DMS114 treated with DMSO at 0.1 percent for 48 hours (cell line): ENCODE results near the gene AAMDC.
"Not testable (repeated sequence)": the region's sequence is repeated elsewhere in the genome, so short reads cannot be mapped to it uniquely, and the experiment has no call there.

Experiments
- DNase-seq: peaks from one replicate; lab custom pipeline; 2025; ENCODE audit not compliant: unreplicated experiment; lab: John Stamatoyannopoulos, UW

Gene AAMDC

DNA sequence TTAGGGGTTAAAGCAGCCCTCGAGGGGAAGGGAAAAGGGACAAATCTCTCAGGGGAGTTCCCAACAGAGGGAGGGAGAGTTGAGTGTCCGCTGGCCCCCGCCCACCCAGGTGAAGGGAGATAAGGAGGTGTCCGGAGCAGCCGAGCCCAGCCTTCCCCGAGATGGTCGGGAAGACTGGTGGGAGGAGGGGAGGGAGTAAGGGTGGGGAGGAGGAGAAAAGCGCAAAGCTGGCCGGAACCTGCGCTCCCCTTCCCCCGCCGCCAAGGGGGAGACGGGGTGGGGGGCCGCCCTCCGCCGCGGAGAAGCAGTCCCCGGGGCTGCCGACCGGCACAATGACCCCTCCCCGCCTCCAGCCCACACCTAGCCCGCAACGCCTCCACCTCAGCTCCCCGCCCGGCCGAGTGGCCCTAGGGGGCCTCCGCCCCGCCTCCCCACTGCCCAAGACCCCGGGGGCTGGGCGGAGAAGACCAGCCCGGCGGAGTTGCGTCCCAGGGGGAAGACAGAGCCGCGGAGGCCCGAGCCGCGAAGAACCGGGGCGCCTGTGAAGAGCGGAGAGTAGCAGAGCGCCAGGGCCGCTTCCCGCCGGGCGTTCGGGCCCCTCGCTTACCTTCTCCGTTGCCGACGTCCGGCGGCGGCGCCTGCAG is 901 bp upstream of the AAMDC start:
- DNase-seq = no peak

DNA sequence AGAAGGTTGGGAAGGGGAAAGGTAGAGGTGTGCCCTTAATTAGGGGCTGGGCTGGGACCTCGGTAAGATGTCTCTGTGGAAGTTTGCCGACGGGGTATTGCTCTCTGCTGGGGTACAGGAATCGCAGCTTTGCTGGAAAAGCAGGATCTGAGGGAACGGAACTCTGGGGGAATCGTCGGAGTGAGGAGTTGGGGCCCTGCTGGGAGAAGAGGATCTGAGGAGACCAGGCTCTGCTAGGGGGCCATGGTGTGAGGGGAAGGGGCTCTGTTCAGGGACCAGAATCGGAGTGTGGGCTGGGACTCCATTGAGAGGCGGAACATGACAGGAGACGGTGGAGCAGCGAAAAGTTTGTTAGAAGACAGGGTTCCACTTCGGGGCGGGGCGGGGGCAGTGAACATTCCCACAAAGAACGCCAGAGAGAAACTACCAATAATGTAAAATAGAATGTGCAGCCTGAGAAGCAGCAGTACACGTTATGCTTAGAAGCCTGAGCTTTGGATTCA is 456 bp downstream of the AAMDC start:
- no peak for DNase-seq

GRCh38 chr11:77822126-77822525 is 1.2 kb downstream of the AAMDC start:
- DNase-seq = not testable (repeated sequence)

GRCh38 chr11:77823775-77824174 is 2.8 kb downstream of the AAMDC start:
- no peak for DNase-seq

DNA sequence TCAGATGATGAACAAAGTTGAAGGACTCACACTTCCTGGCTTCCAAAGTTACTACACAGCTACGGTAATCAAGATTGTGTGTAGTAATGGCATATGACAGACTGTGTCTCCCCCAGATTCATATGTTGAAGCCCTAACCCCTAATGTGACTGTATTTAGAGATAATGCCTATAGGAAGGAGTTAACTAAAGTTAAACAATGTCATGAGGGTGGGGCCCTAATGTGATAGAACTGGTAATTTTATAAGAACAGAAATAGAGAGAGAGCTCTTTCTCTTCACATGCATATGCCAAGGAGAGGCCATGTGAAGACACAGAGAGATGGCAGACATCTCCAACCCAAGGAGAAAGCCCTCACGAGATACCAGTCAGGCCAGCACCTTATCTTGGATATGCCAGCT is 8.0 kb downstream of the AAMDC start:
- DNase-seq = no peak

- DNase-seq = no peak
These were observed 12.4 kb downstream of the AAMDC start for GRCh38 chr11:77833302-77833701.

DNA sequence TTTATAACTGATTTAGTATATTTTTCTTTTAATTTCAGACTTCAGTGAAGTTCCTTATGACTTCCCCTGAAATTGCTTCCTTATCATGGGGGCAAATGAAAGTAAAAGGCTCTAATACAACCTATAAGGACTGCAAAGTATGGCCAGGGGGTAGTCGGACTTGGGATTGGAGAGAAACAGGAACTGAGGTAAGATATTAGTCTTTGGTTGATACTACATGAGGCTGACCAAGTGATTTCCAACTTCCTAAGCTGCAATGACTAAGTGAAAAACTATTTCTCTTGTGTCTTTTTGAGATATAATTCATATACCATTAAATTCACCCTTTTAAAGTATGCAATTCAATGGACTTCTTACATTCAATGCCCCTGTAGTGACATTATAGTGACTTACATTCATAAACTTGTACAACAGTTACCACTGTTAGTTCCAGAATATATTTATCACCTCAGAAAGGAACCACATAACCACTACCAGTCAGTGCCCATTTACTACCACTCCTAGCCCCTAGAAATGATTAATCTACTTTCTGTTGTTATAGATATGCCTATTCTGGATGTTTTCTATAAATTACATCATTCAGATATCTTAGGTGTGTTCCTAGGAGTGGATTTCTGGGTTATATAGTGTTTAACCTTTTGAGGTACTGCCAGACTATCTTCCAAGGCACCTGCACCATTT is 21.6 kb downstream of the AAMDC start:
- DNase-seq = no peak

- not testable (repeated sequence) for DNase-seq
These were observed 22.8 kb downstream of the AAMDC start for GRCh38 chr11:77843700-77844099.

- DNase-seq = no peak
These were observed 30.6 kb downstream of the AAMDC start for GRCh38 chr11:77851503-77851902.

DNA sequence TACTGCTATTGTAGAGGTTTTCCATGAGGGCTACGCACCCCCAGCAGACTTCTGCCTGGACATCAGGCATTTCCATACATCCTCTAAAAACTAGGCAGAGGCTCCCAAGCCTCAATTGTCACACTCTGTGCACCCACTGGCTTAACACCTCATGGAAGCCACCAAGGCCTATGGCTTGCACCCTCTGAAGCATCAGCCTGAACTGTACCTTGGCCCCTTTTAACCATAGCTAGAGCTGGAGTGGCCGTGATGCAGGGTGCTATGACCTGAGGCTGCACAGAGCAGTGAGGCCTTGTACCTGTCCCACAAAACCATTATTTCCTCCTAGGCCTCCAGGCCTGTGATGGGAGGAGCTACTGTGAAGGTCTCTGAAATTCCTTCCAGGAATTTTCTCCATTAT is 33.9 kb downstream of the AAMDC start:
- no peak for DNase-seq

DNA sequence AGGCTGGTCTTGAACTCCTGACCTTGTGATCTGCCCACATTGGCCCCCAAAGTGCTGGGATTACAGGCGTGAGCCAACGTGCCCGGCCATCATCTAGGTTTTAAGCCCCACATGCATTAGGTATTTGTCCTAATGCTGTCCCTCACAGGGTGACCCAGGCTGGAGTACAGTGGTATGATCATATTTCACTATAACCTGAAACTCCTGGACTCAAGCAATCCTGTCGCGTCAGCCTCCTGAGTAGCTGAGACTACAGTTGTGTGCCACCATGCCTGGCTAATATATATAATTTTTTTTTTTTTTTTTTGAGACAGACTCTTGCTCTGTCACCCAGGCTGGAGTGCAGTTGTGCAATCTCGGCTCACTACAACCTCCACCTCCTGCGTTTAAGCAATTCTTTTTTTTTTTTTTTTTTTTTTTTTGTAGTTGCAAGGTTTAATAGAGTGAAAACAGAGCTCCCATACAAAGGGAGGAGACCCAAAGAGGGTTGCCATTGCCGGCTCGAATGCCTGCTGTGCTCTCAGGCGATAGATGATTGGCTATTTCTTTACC is 37.0 kb downstream of the AAMDC start:
- DNase-seq = not testable (repeated sequence)

GRCh38 chr11:77861444-77861843 is 40.5 kb downstream of the AAMDC start:
- DNase-seq = not testable (repeated sequence)

GRCh38 chr11:77865805-77866204 is 44.9 kb downstream of the AAMDC start:
- DNase-seq = no peak

DNA sequence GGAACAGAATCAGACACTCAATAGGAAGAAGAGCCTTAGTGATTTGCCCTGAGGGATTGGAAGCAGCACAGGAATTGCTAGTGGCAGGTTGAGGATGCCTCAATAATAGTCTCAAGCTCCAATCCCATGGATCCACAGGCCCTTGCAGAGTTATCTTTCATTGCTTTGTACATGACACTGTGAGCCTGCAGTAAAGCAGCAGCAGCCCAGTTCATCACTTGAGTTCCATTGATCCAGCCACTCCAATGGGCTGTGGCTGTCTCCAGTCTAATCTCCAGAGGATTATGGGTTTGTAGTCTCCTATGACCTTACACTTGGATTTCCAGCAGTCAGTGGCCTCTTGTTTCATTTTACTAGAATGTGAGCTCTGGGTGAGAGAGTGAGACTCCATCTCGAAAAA is 45.4 kb downstream of the AAMDC start:
- DNase-seq = no peak

GRCh38 chr11:77868744-77869143 is 47.8 kb downstream of the AAMDC start:
- no peak for DNase-seq

DNA sequence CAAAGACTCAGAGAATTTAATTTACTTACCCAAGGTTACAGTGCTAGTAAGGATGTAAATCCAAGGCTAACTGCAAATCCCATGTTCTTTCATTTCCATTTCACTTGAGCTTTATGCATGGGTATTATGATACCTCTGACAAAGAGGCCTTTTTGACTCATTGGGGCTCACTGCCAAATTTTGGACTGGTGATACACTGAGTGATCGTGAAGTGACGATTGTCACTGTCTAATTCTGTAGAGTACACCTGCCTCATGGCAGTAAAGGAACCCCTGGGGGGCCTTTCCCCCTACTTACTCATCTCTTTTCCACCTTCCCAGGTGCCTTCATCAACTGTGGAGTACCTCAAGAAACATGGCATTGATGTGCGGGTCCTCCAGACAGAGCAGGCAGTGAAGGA is 50.9 kb downstream of the AAMDC start:
- DNase-seq = no peak

- no peak for DNase-seq
These were observed 52.4 kb downstream of the AAMDC start for GRCh38 chr11:77873345-77873744.

DNA sequence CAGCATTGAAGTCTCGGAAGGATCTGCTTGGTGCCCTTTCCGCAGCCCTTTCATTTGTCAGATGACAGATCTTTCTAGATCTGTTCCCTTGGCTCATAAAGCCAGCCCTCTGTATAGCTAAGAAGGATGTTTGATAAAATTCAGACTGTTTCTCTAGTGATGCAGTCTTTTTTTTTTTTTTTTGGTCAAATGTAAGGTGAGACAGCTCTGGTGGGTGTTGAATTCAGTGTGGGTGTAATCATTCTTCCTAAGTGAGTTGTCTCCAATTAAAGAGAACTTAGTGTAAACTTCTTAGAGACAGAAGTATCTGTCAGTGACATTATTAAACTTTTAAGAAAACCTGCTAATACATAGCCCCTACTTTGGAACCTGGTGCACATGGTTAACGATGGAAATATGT is 53.3 kb downstream of the AAMDC start:
- DNase-seq = no peak

GRCh38 chr11:77876045-77876444 is 55.1 kb downstream of the AAMDC start:
- no peak for DNase-seq

DNA sequence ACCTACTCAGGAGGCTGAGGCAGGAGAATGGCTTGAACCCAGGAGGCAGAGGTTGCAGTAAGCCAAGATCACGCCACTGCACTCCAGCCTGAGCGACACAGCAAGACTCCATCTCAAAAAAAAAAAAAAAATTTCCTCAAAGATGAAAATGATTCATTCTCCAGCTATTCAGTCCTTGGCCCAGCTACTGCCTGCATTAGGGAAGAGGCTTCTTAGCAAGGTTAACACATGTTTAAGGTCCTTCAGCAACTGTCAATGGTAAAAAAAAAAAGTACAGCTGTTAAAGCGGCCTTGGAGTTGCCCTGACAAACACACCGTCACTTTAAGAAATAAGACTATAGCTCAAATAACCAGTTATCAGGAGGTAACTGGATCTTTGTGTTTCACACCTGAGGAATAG is 57.3 kb downstream of the AAMDC start:
- not testable (repeated sequence) for DNase-seq

GRCh38 chr11:77879218-77879617 is 58.3 kb downstream of the AAMDC start:
- DNase-seq = no peak

DNA sequence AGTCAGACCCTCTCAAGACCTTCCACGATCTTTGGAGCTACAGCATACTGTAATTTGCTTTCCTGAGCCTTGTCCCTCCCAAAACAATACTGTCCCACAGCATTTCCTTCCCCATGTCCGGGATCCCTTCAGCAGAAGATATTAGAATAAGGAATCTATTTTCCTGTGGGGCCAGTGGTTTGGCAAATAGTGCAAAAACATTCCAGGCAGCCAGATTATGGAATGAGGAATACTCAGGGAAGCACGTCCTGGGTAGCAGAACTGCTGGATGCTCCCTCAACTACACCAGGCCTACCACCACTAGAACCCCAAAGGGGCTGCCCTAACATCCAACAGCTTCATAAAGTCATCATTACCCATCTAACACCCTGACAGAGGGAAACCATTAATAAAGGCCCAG is 61.5 kb downstream of the AAMDC start:
- no peak for DNase-seq
